T-helper 22 cell (primary cell): ENCODE measurements around the gene NELFE.
A peak's percentile ranks its signal among the peaks of the same experiment; 100 is the strongest.

ENCODE experiments used
- DNase-seq: peaks from one replicate; pipeline ENCODE4 v3.0.0-alpha.2; 2020; ENCODE audit warnings: low read depth

Gene NELFE

DNA sequence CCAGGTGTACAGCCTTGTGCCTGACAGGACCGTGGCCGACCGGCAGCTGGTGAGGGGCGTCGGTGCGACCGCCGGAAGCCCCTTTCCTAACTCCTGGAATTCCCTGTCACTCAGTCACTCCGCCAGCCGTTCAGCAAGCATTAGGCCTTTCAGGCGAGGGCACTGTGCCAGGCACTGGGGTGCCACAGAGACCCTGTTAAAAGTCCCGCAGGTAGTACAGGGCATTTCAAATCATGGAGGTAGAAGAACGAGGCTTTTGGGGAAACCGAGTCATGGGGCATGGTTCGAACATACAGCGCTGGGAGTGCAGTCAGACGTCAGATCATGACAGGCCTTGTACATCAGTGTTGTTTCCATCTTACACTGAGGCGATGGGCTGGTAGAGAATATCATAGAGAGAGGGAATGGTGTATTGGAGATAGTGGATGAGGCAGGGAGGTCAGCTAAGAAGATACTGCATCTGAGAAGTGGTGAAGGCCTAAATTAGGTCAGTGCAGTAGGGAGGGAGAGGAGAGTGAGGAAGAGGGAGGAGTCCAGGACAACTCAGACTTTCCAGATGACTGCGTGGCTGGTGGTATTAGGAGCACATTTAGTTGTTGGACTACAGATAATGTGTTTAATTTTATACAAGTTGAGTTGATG, 14.1 kb upstream of the NELFE start:
- no peak for DNase-seq

- peak; percentile 98 for DNase-seq
Measured at GRCh38 chr6:31971993-31972708, 13.4 kb upstream of the NELFE start, which contains the start of gene DXO. TSS of gene DXO (minus strand) at chr6:31972138. CDS start at chr6:31971675, 463 bp downstream.

DNA sequence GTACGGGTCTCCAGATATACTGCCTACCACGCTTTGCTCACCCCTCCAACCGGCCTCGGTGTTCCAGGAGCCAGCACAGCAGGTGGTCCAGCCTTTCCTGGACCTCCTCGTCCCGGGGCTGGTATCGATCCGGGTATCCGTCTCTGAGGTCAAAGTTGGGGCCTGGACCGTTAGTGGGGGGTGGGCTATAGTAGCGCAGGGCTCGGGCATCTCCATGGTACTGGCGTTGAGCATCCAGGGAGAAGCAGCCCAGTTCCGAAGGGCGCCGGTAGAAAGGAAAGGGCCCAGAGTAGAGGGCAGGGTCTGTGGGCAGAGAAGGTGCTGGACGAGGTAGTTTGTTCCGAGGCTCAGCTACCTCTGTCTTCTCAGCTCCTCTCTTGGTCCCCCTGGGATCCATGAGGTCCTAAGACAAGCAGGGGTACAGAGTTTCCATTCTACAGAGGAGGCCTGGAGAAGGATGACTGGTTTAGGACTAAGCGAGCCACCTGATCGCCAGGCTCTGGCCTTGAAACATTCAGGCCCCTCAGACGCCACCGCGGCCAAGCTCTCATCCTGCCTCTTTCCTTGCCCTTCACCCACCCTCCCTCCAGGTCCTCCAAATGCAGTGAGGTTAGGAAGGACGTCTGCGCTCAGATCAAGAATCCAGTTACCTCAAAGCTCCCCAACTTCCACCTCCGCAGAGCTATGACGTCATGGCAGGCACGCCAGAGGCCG, 12.7 kb upstream of the NELFE start:
- DNase-seq: no peak

DNA sequence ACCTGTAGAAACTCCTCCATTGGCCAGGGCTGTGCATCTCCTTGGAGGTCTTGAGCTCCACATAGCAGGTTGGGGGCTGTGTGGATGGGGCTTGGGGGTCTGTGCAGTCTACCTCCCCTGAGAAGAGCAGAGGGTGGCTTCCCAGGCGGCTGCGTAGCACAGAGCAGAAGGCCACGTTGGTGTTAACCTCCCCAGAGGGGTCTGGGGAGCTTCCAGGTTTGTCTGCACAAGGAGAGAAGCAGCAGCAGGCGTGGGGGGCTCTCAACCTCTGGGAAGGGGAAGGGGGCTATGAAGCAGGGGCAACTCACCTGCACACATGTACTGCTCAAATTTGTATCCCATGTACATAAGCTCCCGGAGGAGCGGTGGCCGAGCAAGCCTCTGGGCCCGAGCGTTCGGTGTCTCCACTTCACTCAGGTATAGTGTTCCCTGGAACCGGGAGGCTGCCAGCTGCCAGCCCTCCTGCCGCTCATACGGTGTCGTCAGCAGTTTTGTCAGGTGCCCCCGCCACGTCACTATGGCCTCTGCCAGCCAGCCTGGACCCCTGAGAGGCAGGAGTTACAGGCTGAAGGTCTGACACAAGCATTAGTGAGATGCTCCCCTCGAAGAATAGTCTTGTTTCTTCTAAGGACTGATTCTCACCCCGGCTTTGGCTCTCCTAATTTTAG, 12.0 kb upstream of the NELFE start:
- DNase-seq: no peak

- no peak for DNase-seq
Measured at GRCh38 chr6:31969712-31970603, 11.2 kb upstream of the NELFE start.

DNA sequence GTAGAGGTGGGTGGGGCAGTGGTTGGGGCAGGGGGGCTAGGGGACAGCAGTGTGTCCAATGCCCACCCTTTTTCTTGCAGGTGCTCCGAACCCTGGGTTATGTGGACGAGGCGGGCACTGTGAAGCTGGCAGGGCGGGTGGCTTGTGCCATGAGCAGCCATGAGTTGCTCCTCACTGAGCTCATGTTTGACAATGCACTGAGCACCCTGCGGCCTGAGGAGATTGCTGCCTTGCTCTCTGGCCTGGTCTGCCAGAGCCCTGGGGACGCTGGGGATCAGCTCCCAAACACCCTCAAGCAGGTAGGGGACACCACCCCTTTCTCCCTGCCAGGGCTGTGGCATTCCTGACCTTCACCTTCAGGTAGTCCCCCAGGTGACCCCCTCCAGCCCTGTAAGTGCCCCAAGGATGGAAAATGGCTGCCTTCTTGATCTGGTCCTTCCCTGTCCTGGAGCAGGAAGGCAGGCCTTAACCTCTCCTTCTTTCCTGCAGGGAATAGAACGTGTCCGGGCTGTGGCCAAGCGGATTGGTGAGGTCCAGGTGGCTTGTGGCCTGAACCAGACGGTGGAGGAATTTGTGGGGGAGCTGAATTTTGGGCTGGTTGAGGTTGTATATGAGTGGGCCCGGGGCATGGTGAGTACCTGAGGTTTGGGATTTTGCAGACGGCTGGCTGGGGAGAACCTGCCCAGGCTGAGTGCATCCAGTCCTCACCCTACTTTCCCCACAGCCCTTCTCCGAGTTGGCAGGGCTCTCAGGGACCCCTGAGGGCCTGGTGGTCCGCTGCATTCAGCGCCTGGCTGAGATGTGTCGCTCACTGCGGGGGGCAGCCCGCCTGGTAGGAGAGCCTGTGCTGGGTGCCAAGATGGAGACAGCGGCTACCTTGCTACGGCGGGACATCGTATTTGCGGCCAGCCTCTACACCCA, 10.3 kb upstream of the NELFE start:
- DNase-seq: no peak

GRCh38 chr6:31968326-31968725, 9.6 kb upstream of the NELFE start:
- no peak for DNase-seq

DNA sequence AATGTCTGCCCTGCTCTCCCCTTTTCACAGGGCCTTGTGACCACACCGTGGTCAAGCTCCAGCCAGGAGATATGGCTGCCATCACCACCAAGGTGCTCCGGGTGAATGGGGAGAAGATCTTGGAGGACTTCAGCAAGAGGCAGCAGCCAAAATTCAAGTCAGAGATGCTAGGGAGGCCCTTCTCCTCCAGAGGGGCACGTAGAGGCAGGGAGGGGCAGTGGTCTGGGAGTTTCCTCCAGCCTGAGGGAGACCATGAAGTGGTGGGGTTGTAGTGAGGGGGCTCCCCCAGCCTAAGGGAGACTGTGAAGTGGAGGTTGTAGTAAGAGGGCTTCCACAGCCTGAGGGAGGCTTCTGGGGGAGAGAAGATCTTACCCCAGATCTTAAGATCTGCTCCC, 9.2 kb upstream of the NELFE start:
- DNase-seq: no peak

GRCh38 chr6:31966997-31967925, 8.5 kb upstream of the NELFE start:
- DNase-seq: no peak

- no peak for DNase-seq
Measured at GRCh38 chr6:31966506-31966905, 7.7 kb upstream of the NELFE start.

DNA sequence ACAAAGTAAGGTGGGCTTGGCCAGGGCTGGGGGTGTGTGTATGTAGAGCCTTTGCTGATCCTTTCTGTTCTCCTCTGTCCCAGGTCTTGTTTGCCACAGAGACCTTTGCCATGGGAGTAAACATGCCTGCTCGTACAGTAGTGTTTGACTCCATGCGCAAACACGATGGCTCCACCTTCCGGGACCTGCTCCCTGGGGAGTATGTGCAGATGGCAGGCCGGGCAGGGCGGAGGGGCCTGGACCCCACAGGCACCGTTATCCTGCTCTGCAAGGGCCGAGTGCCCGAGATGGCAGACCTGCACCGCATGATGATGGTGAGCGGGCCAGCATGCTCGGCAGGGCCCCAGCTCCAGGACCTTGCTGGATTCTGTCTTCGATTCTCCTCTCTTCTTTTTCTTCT, 6.9 kb upstream of the NELFE start:
- DNase-seq: no peak

DNA sequence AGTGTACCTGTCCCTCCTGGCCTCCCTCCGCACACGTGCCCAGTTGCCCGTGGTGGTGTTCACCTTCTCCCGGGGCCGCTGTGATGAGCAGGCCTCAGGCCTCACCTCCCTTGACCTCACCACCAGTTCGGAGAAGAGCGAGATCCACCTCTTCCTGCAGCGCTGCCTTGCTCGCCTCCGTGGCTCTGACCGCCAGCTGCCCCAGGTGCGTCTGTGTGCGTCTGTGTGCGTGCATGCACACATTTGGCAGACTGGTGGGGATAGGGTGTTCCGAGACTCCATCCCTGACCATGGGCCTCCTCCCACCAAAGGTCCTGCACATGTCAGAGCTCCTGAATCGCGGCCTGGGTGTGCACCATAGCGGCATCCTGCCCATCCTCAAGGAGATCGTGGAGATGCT, 5.2 kb upstream of the NELFE start:
- DNase-seq: no peak

DNA sequence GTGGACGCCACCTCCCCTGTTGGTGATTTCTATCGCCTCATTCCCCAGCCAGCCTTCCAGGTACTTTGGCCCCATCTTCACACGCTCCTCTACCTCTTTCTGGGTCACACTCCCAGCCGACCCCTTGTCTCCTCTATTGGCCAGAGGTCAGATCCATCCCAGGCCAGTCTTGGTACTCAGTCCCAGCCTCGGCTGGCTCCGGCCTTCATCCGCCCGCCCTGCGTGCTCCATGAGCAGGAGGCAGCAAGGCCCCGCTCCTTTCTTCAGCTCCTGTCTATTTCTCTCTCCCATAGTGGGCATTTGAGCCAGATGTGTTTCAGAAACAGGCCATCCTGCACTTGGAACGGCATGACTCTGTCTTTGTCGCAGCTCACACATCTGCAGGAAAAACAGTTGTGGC, 2.8 kb upstream of the NELFE start:
- no peak for DNase-seq

- no peak for DNase-seq
Measured at GRCh38 chr6:31958412-31958740, 395 bp downstream of the NELFE start.

DNA sequence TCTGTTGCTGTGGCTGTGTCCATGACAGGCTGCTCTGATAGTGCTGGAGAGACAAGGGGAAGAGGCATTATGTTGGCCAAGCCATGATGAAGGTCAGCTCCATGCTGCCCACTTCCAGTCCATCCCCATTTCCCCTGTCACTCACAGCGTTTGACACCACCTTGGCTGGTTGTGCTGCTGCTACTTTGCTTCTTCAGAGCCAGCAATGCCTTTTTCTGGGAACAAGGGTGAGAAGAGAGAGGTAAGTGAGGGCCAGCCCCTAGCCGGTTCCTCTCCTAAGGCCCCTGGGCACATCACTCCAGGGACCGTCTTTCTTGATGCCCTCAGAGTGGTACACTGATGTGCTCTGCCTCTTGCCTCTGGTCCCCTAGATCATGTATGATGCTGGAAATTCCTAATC, 2.0 kb downstream of the NELFE start:
- DNase-seq: no peak

DNA sequence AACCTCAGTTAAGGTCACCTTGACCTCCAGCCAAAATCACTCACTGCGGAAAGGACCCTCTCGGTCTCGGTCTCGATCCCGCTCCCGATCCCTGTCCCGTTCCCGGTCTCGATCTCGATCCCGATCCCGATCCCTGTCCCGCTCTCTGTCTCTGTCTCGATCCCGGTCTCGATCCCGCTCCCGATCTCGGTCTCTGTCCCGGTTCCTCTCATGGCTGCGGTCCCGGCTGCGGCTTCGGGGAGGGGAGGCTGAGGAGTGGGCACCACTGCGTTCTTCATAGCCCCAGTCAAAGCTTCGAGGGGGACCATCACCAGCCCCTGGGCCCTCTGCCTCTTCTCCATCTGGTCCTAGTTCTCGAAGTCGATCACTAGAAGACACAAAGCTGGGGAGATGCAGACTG, 4.3 kb downstream of the NELFE start:
- DNase-seq: no peak

- DNase-seq: no peak
Measured at GRCh38 chr6:31952890-31953289, 5.9 kb downstream of the NELFE start.

DNA sequence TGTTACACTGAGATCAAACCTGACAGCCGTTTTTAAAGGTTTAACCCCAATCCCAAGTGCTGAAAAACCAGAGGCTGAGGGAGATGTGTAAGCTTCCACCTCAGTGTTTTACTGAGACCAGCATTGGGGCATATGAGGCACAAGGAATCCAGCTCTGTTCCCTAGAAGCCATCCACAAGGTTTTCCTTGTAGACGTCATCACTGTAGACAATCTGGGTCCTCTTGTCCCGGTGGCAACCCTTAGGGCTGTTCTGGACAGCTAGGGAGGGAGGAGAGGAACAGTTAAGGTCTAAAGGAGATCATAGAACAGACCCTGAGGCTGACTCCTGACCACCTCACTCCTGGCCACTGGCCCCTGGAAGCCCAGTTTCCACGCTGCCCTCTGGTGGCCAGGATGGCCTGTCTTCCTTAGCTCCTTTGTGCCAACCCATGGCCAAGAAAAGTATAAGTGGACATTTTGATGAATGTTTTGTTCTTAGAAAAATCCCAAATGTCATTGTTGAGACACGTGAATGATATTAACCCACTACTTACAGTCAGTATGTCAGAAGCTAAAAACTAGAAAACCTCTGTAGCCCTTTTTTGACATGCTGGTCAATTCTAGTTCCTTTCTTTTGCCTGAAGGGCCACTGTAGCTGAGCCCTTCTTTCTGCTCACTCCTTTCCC, 6.5 kb downstream of the NELFE start:
- no peak for DNase-seq

GRCh38 chr6:31949926-31950548, 8.7 kb downstream of the NELFE start:
- DNase-seq: no peak
